ENCODE data around the gene TECRL.

- TF ChIP-seq EZH2 (IDR thresholded peaks at IDR 0.05; ENCODE audit: insufficient read depth, poor library complexity, severe bottlenecking) = no peak
- TF ChIP-seq EZH2phosphoT487 (IDR thresholded peaks at IDR 0.05; ENCODE audit: insufficient read depth, low read depth) = no peak
These were observed 79.1 kb downstream of the TECRL start for GRCh38 chr4:64330143-64330542.

All from GM23248 (cell line).